ENCODE measurements around the gene SDF4.

SDF4 gene

DNA sequence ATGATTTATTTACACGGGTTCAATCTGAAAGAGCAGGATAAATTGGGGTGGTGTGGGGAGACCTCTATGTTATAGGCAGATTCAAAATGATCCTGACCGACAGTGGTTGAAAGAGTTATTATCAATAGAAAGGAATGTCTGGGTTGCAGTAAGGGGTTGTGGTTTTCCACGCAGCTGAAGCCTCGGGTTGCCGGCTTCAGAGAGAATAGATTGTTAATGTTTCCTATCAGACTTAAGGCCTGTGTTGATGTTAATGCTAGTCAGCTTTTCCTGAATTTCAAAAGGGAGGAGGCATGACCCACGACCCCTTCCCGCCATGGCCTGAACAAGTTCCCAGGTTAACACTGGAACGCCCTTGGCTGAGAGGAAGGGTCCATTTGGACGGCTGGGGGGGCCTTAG lies 44.0 kb upstream of the SDF4 start:
- no peak overlapping the region for H3K4me3 ChIP-seq (ENCODE audit: low read depth, low read length)
- H2BK5ac ChIP-seq (ENCODE audit: low read depth, low read length, poor library complexity): no peak overlapping the region
- H3K36me3 ChIP-seq (ENCODE audit: control insufficient read depth in 1 of 2, insufficient read depth in 2 of 2, low read length in 2 of 2): peaks cover 2 to 5% of the 10 kb centered on the region in 2 experiments
- H2AK5ac ChIP-seq (ENCODE audit: low read length): no peak overlapping the region
- H4K91ac ChIP-seq (ENCODE audit: low read depth, low read length): no peak overlapping the region
- no peak overlapping the region for H2BK120ac ChIP-seq (ENCODE audit: insufficient read depth, low read length, poor library complexity)
- H3K4me2 ChIP-seq (ENCODE audit: low read length): no peak overlapping the region
- H3K79me1 ChIP-seq (ENCODE audit: low read length): peaks cover 9% of the 10 kb centered on the region
- peaks cover 4% of the 10 kb centered on the region for H3K9me3 ChIP-seq (ENCODE audit: insufficient read depth, low read depth, low read length)
- peaks cover 13 to 17% of the 10 kb centered on the region in 2 experiments for H3K4me1 ChIP-seq (ENCODE audit: control insufficient read depth in 1 of 2, insufficient read depth in 2 of 2, low read length in 2 of 2)
- H2AFZ ChIP-seq (ENCODE audit: insufficient read depth, low read length, poor library complexity): no peak overlapping the region
- no peak overlapping the region for H4K12ac ChIP-seq (ENCODE audit: low read depth, low read length)
- no peak overlapping the region for H3K9ac ChIP-seq (ENCODE audit: low read length)
- no peak overlapping the region for H2BK12ac ChIP-seq (ENCODE audit: low read length)
- H3K18ac ChIP-seq (ENCODE audit: low read length): no peak overlapping the region
- H3K23ac ChIP-seq (ENCODE audit: low read length): no peak overlapping the region
- WGBS (ENCODE audit: extremely low coverage, insufficient coverage, insufficient read length): no CpG with 5 or more reads among the region's 9 CpGs
- no peak for DNase-seq
- no peak overlapping the region for H4K8ac ChIP-seq (ENCODE audit: low read depth, low read length)
- H3K27ac ChIP-seq (ENCODE audit: low read depth, low read length): no peak overlapping the region
- H3K4ac ChIP-seq (ENCODE audit: low read depth, low read length): no peak overlapping the region
- no peak overlapping the region for H3K14ac ChIP-seq (ENCODE audit: low read length)
- H3K27me3 ChIP-seq (ENCODE audit: insufficient read depth, low read length): no peaks in the 10 kb centered on the region
- peaks cover 21% of the 10 kb centered on the region for H3K79me2 ChIP-seq (ENCODE audit: control insufficient read depth, insufficient read depth, low read length, poor library complexity)

DNA sequence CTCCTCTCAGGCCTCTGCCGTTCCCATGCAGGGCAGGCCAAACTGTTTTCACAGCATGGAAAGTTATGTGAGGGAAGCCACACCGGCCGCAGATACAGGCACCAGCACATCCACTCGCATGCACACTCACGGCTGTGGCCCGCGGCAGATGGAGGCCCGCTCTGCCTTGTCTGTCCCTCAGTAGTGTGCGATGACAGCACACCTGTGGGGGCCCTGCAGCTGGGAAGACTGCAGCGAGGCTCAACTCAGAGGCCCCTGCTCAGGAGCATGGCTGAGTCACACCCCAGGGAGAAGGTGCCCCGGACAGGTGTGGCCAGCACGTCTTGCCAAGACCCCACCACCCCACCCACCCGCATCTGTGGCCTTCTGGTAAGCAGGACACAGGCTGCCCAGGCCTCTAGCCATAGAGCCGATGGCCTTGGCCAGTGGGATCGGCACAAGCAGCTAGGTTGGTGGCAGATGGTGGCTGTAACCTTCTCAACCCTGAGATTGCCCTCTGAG lies 43.2 kb upstream of the SDF4 start:
- H3K36me3 ChIP-seq (ENCODE audit: control insufficient read depth in 1 of 2, insufficient read depth in 2 of 2, low read length in 2 of 2): peaks cover 5 to 10% of the 10 kb centered on the region in 2 experiments
- peaks cover 25% of the 10 kb centered on the region for H3K79me2 ChIP-seq (ENCODE audit: control insufficient read depth, insufficient read depth, low read length, poor library complexity)
- no peak overlapping the region for H2BK5ac ChIP-seq (ENCODE audit: low read depth, low read length, poor library complexity)
- H3K18ac ChIP-seq (ENCODE audit: low read length): no peak overlapping the region
- no peak overlapping the region for H2AK5ac ChIP-seq (ENCODE audit: low read length)
- H3K4me2 ChIP-seq (ENCODE audit: low read length): no peak overlapping the region
- no peak overlapping the region for H3K4ac ChIP-seq (ENCODE audit: low read depth, low read length)
- H2BK12ac ChIP-seq (ENCODE audit: low read length): no peak overlapping the region
- peaks cover 9% of the 10 kb centered on the region for H3K79me1 ChIP-seq (ENCODE audit: low read length)
- H3K9me3 ChIP-seq (ENCODE audit: insufficient read depth, low read depth, low read length): peaks cover 4% of the 10 kb centered on the region
- H3K14ac ChIP-seq (ENCODE audit: low read length): no peak overlapping the region
- no peak overlapping the region for H4K8ac ChIP-seq (ENCODE audit: low read depth, low read length)
- no CpG with 5 or more reads among the region's 15 CpGs for WGBS (ENCODE audit: extremely low coverage, insufficient coverage, insufficient read length)
- no peak overlapping the region for H4K12ac ChIP-seq (ENCODE audit: low read depth, low read length)
- H3K23ac ChIP-seq (ENCODE audit: low read length): no peak overlapping the region
- no peak overlapping the region for H3K4me3 ChIP-seq (ENCODE audit: low read depth, low read length)
- H3K4me1 ChIP-seq (ENCODE audit: control insufficient read depth in 1 of 2, insufficient read depth in 2 of 2, low read length in 2 of 2): peaks cover 13 to 20% of the 10 kb centered on the region in 2 experiments
- H3K27ac ChIP-seq (ENCODE audit: low read depth, low read length): no peak overlapping the region
- H2AFZ ChIP-seq (ENCODE audit: insufficient read depth, low read length, poor library complexity): no peak overlapping the region
- no peak overlapping the region for H4K91ac ChIP-seq (ENCODE audit: low read depth, low read length)
- no peak overlapping the region for H3K9ac ChIP-seq (ENCODE audit: low read length)
- no peak overlapping the region for H2BK120ac ChIP-seq (ENCODE audit: insufficient read depth, low read length, poor library complexity)
- no peaks in the 10 kb centered on the region for H3K27me3 ChIP-seq (ENCODE audit: insufficient read depth, low read length)
- peak; percentile 45 to 50 for DNase-seq

DNA sequence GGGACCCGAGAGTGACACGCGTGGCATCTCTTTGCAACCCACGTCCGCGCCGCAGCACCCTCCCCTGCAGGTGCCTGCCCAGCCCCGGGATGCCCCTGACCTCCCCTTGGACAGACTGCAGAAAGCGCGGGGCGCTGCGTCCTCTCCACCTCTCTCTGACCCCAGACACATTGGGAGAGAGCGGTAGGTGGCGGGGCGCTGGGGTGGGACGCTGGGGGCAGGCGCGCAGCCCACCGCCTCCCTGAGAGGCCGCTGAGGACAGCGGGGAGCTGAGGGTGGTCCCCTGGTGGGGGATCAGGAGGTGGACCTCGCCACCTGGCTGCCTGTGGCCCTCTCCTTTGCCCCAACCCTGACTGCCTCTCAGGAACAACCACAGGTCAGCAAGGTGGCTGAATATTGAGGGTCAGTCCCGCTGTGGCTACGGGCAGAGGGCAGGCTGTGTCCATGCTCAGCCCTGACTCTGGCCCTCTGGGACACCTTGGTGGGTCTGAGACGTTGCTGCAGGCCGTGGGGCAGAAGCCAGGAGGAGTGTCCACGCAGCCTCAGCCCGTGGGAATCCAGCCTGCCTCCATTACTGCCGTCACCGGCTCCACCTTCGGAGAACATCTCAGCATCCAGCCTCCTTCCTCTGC lies 42.6 kb upstream of the SDF4 start:
- peaks cover 4% of the 10 kb centered on the region for H3K9me3 ChIP-seq (ENCODE audit: insufficient read depth, low read depth, low read length)
- peak overlapping the region; percentile 82 for H3K4me3 ChIP-seq (ENCODE audit: low read depth, low read length)
- peaks cover 5 to 10% of the 10 kb centered on the region in 2 experiments for H3K36me3 ChIP-seq (ENCODE audit: control insufficient read depth in 1 of 2, insufficient read depth in 2 of 2, low read length in 2 of 2)
- peaks cover 9% of the 10 kb centered on the region for H3K79me1 ChIP-seq (ENCODE audit: low read length)
- H3K4me1 ChIP-seq (ENCODE audit: control insufficient read depth in 1 of 2, insufficient read depth in 2 of 2, low read length in 2 of 2): peaks cover 13 to 20% of the 10 kb centered on the region in 2 experiments
- H2BK120ac ChIP-seq (ENCODE audit: insufficient read depth, low read length, poor library complexity): peak overlapping the region; percentile 79
- peak overlapping the region; percentile 93 for H4K8ac ChIP-seq (ENCODE audit: low read depth, low read length)
- H3K27me3 ChIP-seq (ENCODE audit: insufficient read depth, low read length): no peaks in the 10 kb centered on the region
- no peak overlapping the region for H3K27ac ChIP-seq (ENCODE audit: low read depth, low read length)
- no peak overlapping the region for H3K4ac ChIP-seq (ENCODE audit: low read depth, low read length)
- no peak for DNase-seq
- H3K14ac ChIP-seq (ENCODE audit: low read length): peak overlapping the region; percentile 53
- peak overlapping the region; percentile 72 for H4K91ac ChIP-seq (ENCODE audit: low read depth, low read length)
- peak overlapping the region; percentile 71 for H3K9ac ChIP-seq (ENCODE audit: low read length)
- H3K18ac ChIP-seq (ENCODE audit: low read length): peak overlapping the region; percentile 73
- peak overlapping the region; percentile 34 for H4K12ac ChIP-seq (ENCODE audit: low read depth, low read length)
- peak overlapping the region; percentile 97 for H3K4me2 ChIP-seq (ENCODE audit: low read length)
- H2AFZ ChIP-seq (ENCODE audit: insufficient read depth, low read length, poor library complexity): peak overlapping the region; percentile 90
- H2BK12ac ChIP-seq (ENCODE audit: low read length): no peak overlapping the region
- H2BK5ac ChIP-seq (ENCODE audit: low read depth, low read length, poor library complexity): no peak overlapping the region
- peak overlapping the region; percentile 48 for H2AK5ac ChIP-seq (ENCODE audit: low read length)
- H3K79me2 ChIP-seq (ENCODE audit: control insufficient read depth, insufficient read depth, low read length, poor library complexity): peaks cover 25% of the 10 kb centered on the region
- WGBS (ENCODE audit: extremely low coverage, insufficient coverage, insufficient read length): no CpG with 5 or more reads among the region's 31 CpGs
- no peak overlapping the region for H3K23ac ChIP-seq (ENCODE audit: low read length)

DNA sequence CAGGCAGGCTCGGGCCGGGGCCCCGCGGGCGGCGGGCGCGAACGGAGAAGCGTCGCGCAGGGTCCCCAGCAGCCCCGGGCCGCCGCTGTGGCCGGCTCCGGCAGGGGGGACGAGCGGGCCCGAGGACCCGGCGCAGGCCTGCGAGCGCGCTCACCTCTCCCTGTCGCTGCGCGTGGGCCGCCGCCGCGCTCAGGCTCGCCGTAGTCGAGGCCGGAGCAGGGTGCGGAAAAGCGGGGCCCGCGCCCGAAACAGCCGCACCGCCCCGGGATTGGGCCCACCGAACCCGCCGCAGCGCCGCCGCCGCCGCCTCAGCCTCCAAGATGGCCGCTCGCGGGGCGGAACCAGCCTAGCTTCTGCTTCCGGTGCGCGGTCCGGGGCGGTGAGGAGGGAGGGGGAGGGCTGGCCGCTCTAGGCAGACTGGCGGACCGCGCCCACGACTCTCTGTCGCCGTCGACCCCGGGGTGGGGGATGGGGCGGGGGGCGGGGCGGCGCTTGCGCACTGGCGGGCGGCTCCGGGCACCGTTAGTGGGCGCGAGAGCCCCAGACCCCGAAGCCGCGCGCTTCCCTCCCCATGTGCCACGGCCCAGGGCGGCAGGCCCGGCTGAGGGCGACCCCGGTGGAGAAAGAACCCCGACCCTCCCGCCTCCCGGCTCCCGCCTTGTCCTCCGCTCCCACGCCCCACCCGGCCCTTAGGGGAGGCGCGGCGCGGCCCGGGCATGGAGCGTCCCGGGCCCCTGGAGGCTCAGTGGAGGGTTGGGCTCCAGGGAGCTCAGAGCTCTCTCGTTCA lies 41.9 kb upstream of the SDF4 start, which contains the start of gene UBE2J2:
Gene UBE2J2, minus strand, starts transcription at position 343 of the 787 bp plus-strand sequence. CDS start 5,862 bp downstream, outside the sequence.
- peak within 1 kb of the TSS; percentile 96 for H3K18ac ChIP-seq (ENCODE audit: low read length)
- peak within 1 kb of the TSS; percentile 97 for H4K12ac ChIP-seq (ENCODE audit: low read depth, low read length)
- peak within 1 kb of the TSS; percentile 79 for H2BK120ac ChIP-seq (ENCODE audit: insufficient read depth, low read length, poor library complexity)
- H3K9me3 ChIP-seq (ENCODE audit: insufficient read depth, low read depth, low read length): peaks cover 4% of the 10 kb centered on the region
- peak within 1 kb of the TSS; percentile 97 for H4K8ac ChIP-seq (ENCODE audit: low read depth, low read length)
- H3K27me3 ChIP-seq (ENCODE audit: insufficient read depth, low read length): no peaks in the 10 kb centered on the region
- DNase-seq: peak; percentile 75 to 85
- H3K14ac ChIP-seq (ENCODE audit: low read length): peak within 1 kb of the TSS; percentile 97
- H3K4me2 ChIP-seq (ENCODE audit: low read length): peak within 1 kb of the TSS; percentile 97
- H3K27ac ChIP-seq (ENCODE audit: low read depth, low read length): peak within 1 kb of the TSS; percentile 46
- no peak within 1 kb of the TSS for H3K23ac ChIP-seq (ENCODE audit: low read length)
- peaks cover 13 to 20% of the 10 kb centered on the region in 2 experiments for H3K4me1 ChIP-seq (ENCODE audit: control insufficient read depth in 1 of 2, insufficient read depth in 2 of 2, low read length in 2 of 2)
- peak within 1 kb of the TSS; percentile 95 for H3K9ac ChIP-seq (ENCODE audit: low read length)
- peak within 1 kb of the TSS; percentile 84 for H2AK5ac ChIP-seq (ENCODE audit: low read length)
- H2AFZ ChIP-seq (ENCODE audit: insufficient read depth, low read length, poor library complexity): peak within 1 kb of the TSS; percentile 90
- H3K36me3 ChIP-seq (ENCODE audit: control insufficient read depth in 1 of 2, insufficient read depth in 2 of 2, low read length in 2 of 2): peaks cover 5 to 12% of the 10 kb centered on the region in 2 experiments
- H2BK5ac ChIP-seq (ENCODE audit: low read depth, low read length, poor library complexity): peak within 1 kb of the TSS; percentile 41
- H3K4ac ChIP-seq (ENCODE audit: low read depth, low read length): peak within 1 kb of the TSS; percentile 88
- peak within 1 kb of the TSS; percentile 98 for H3K4me3 ChIP-seq (ENCODE audit: low read depth, low read length)
- peaks cover 25% of the 10 kb centered on the region for H3K79me2 ChIP-seq (ENCODE audit: control insufficient read depth, insufficient read depth, low read length, poor library complexity)
- H3K79me1 ChIP-seq (ENCODE audit: low read length): peaks cover 9% of the 10 kb centered on the region
- peak within 1 kb of the TSS; percentile 94 for H4K91ac ChIP-seq (ENCODE audit: low read depth, low read length)
- H2BK12ac ChIP-seq (ENCODE audit: low read length): peak within 1 kb of the TSS; percentile 35
- no CpG with 5 or more reads among the region's 105 CpGs for whole genome bisulfite sequencing (ENCODE audit: extremely low coverage, insufficient coverage, insufficient read length)

Measured in trophoblast cell (in vitro differentiated cells and primary cell).